WTC11 (cell line): ENCODE data around the gene HOXA2. TPM values are rescaled to one million over a fixed set of nuclear protein-coding genes. Genes with fewer than 3 reads are reported as not detected.

Experiments
- ATAC-seq: fragments of 200-7000 bp; cut with Tn5 transposase; 2 replicates; pipeline ENCODE4 v1.10.0; 2021; ENCODE audit warnings: mild to moderate bottlenecking, moderate library complexity
- CTCF ChIA-PET: fragments of 300-600 bp; sonication (Branson Sonifier 250); formaldehyde crosslinking; loops from one replicate; lab custom pipeline; 2021; ENCODE audit warnings: antibody characterized with exemption; lab: Charles Lee
- POLR2A ChIA-PET: fragments of 350-600 bp; sonication (Branson Sonifier 250); formaldehyde crosslinking; loops from one replicate; lab custom pipeline; 2021; ENCODE audit warnings: antibody characterized with exemption; lab: Charles Lee
- DNase-seq: peaks from one replicate; pipeline ENCODE4 v3.0.0; 2021; ENCODE audit warnings: low spot score
- H3K27ac Mint-ChIP-seq: 2 replicates; pipeline ENCODE4 v1.8.0; 2021; ENCODE audit warnings: mixed read lengths
- H3K27me3 Mint-ChIP-seq: 2 replicates; pipeline ENCODE4 v1.8.0; 2021; ENCODE audit warnings: low read depth, mild to moderate bottlenecking, moderate library complexity, mixed read lengths
- H3K36me3 Mint-ChIP-seq: 2 replicates; pipeline ENCODE4 v1.8.0; 2021; ENCODE audit warnings: mixed read lengths
- H3K4me1 Mint-ChIP-seq: 2 replicates; pipeline ENCODE4 v1.8.0; 2022; ENCODE audit warnings: mixed read lengths
- H3K4me3 Mint-ChIP-seq: 2 replicates; pipeline ENCODE4 v1.8.0; 2021; ENCODE audit warnings: mild to moderate bottlenecking, moderate library complexity, mixed read lengths
- H3K9me3 Mint-ChIP-seq: 2 replicates; pipeline ENCODE4 v1.8.0; 2021; ENCODE audit warnings: mixed read lengths
- CDX4 ChIP-seq: fragments of 250-450 bp; sonication (Bioruptor Pico); IDR thresholded peaks from 2 replicates; pipeline ENCODE4 v1.9.0; 2021; ENCODE audit warnings: moderate library complexity, mild to moderate bottlenecking, inconsistent platforms, borderline replicate concordance
- ERG ChIP-seq: fragments of 250-450 bp; sonication (Bioruptor Pico); IDR thresholded peaks from 2 replicates; pipeline ENCODE4 v1.8.0; 2021; ENCODE audit warnings: mild to moderate bottlenecking
- HMGA2 ChIP-seq: fragments of 250-450 bp; sonication (Bioruptor Pico); IDR thresholded peaks from 2 replicates; pipeline ENCODE4 v1.4.0; 2021; ENCODE audit warnings: mild to moderate bottlenecking, moderate library complexity
- NR1H2 ChIP-seq: sonication (generic); formaldehyde crosslinking; IDR thresholded peaks from 2 replicates; pipeline ENCODE4 v1.9.0; 2021; ENCODE audit warnings: mild to moderate bottlenecking, moderate library complexity, missing genetic modification reagents
- STAT6 ChIP-seq: sonication (generic); formaldehyde crosslinking; conservative IDR thresholded peaks from 2 replicates; pipeline ENCODE4 v1.8.1; 2023; ENCODE audit warnings: mild to moderate bottlenecking, low read depth, missing genetic modification reagents, moderate library complexity
- TCF7 ChIP-seq: sonication (generic); formaldehyde crosslinking; IDR thresholded peaks from 2 replicates; pipeline ENCODE4 v1.8.0; 2022; ENCODE audit warnings: mild to moderate bottlenecking, low read depth, missing genetic modification reagents, moderate library complexity
- TEAD1 ChIP-seq: sonication (generic); formaldehyde crosslinking; IDR thresholded peaks from 2 replicates; pipeline ENCODE4 v1.8.0; 2022; ENCODE audit warnings: mild to moderate bottlenecking, missing genetic modification reagents
- TEAD4 ChIP-seq: sonication (generic); formaldehyde crosslinking; IDR thresholded peaks from 2 replicates; pipeline ENCODE4 v1.8.0; 2022; ENCODE audit warnings: mild to moderate bottlenecking, missing genetic modification reagents
- ZNF263 ChIP-seq: sonication (generic); formaldehyde crosslinking; IDR thresholded peaks from 2 replicates; pipeline ENCODE4 v1.8.1; 2022; ENCODE audit warnings: low read depth, mild to moderate bottlenecking, moderate library complexity, missing genetic modification reagents
- ZNF396 ChIP-seq: fragments of 250-450 bp; sonication (Bioruptor Pico); IDR thresholded peaks from 2 replicates; pipeline ENCODE4 v1.8.0; 2021; ENCODE audit warnings: mild to moderate bottlenecking, moderate library complexity, borderline replicate concordance
- ZNF423 ChIP-seq: fragments of 250-450 bp; sonication (Bioruptor Pico); IDR thresholded peaks from 2 replicates; pipeline ENCODE4 v2.1.2; 2022; ENCODE audit warnings: mild to moderate bottlenecking, moderate library complexity
- ZNF425 ChIP-seq: fragments of 250-450 bp; sonication (Bioruptor Pico); conservative IDR thresholded peaks from 2 replicates; pipeline ENCODE4 v1.9.0; 2021; ENCODE audit warnings: mild to moderate bottlenecking
- total RNA-seq: library from RNA; stranded (reverse); gene quantifications from 3 replicates; pipeline ENCODE4 v1.2.3, GENCODE V29; 2021
- TF ChIP-seq, protein P1 (sequence below): sonication (generic); formaldehyde crosslinking; IDR thresholded peaks from 2 replicates; pipeline ENCODE4 v1.8.1; 2022; ENCODE audit warnings: low read depth, mild to moderate bottlenecking, moderate library complexity, missing genetic modification reagents, borderline replicate concordance
- TF ChIP-seq, protein P2 (sequence below): sonication (generic); formaldehyde crosslinking; IDR thresholded peaks from 2 replicates; pipeline ENCODE4 v1.8.0; 2023; ENCODE audit warnings: missing genetic modification reagents

The HOXA2 gene
- total RNA-seq, 1 experiment from 2014 or later: not detected

- Mint-ChIP-seq H3K4me3 (peak overlapping the region; percentile 63), H3K9me3 (no peaks in the 10 kb centered on the region), H3K27ac (no peak overlapping the region), H3K4me1 (peaks cover 27% of the 10 kb centered on the region), H3K27me3 (peaks cover 100% of the 10 kb centered on the region), H3K36me3 (no peaks in the 10 kb centered on the region; the same call in 1 of the 2 replicates)
- TF ChIP-seq ERG (CRISPR knock-in tag): no peak
- no peak for TF ChIP-seq ZNF263 (CRISPR knock-in tag)
- CTCF ChIA-PET: interaction anchor here (0.6 to 1.9 kb wide), 3 partner anchors 9 to 68 kb away, joined by 4 read pairs; no protein-coding TSS in a partner anchor
- no peak for DNase-seq
- POLR2A ChIA-PET: interaction anchor here (0.9 kb wide), 1 partner anchor 9 kb away, joined by 3 read pairs; no protein-coding TSS in a partner anchor
- no peak for ATAC-seq
Measured at GRCh38 chr7:27107391-27108381, 5.2 kb upstream of the HOXA2 start.

DNA sequence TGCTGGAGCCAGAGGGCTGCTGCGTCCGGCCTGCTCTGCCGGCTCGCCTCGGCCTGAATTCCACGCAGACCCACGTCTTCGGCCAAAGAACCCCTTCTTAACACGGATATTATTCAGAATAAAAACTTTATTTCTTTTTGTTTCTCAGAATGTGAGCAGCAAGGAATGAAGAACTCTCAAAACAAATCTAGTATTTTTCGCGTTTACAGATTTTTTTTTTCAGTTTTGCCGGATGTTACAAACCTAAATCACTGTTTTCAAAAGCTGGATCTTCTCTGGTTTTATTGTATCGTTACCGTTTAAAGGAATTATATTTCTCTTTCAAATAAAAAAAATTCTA lies 4.4 kb upstream of the HOXA2 start:
- no peaks in the 10 kb centered on the region for H3K9me3 Mint-ChIP-seq
- ChIA-PET CTCF (interaction anchor here (1.6 to 2.0 kb wide), 3 partner anchors 37 to 73 kb away, joined by 6 to 7 read pairs (median 7); partner anchors contain the start of gene HOXA5), POLR2A (no interaction called here)
- H3K27ac Mint-ChIP-seq: no peak overlapping the region
- peaks cover 27% of the 10 kb centered on the region for H3K4me1 Mint-ChIP-seq
- H3K36me3 Mint-ChIP-seq: no peaks in the 10 kb centered on the region; the same call in 1 of the 2 replicates
- DNase-seq: no peak
- H3K4me3 Mint-ChIP-seq: no peak overlapping the region
- no peak for ATAC-seq
- H3K27me3 Mint-ChIP-seq: peaks cover 100% of the 10 kb centered on the region
- TF ChIP-seq STAT6 (CRISPR knock-in tag): no peak

GRCh38 chr7:27106181-27106900 lies 3.9 kb upstream of the HOXA2 start:
- POLR2A ChIA-PET: no interaction called here

GRCh38 chr7:27105301-27106031 lies 3.0 kb upstream of the HOXA2 start:
- ATAC-seq (no peak), DNase-seq (no peak)
- peaks cover 100% of the 10 kb centered on the region for H3K27me3 Mint-ChIP-seq
- H3K4me1 Mint-ChIP-seq: peaks cover 37% of the 10 kb centered on the region
- ChIA-PET POLR2A (no interaction called here), CTCF (interaction anchor here (1.5 to 2.0 kb wide), 4 partner anchors 38 to 74 kb away, joined by 3 to 7 read pairs (median 6); partner anchors contain the start of gene HOXA5)
- no peaks in the 10 kb centered on the region for H3K9me3 Mint-ChIP-seq
- H3K4me3 Mint-ChIP-seq: no peak overlapping the region
- no peaks in the 10 kb centered on the region; the same call in 1 of the 2 replicates for H3K36me3 Mint-ChIP-seq
- H3K27ac Mint-ChIP-seq: no peak overlapping the region
- TF ChIP-seq TEAD1 (CRISPR knock-in tag): no peak
- no peak for TF ChIP-seq TEAD4 (CRISPR knock-in tag)
- no peak for TF ChIP-seq ZNF396 (CRISPR knock-in tag)
- no peak for TF ChIP-seq ZNF425 (CRISPR knock-in tag)
- TF ChIP-seq, protein P1, sequence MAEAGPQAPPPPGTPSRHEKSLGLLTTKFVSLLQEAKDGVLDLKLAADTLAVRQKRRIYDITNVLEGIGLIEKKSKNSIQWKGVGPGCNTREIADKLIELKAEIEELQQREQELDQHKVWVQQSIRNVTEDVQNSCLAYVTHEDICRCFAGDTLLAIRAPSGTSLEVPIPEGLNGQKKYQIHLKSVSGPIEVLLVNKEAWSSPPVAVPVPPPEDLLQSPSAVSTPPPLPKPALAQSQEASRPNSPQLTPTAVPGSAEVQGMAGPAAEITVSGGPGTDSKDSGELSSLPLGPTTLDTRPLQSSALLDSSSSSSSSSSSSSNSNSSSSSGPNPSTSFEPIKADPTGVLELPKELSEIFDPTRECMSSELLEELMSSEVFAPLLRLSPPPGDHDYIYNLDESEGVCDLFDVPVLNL (CRISPR knock-in tag): no peak
- no peak for TF ChIP-seq CDX4 (CRISPR knock-in tag)
- TF ChIP-seq, protein P2, sequence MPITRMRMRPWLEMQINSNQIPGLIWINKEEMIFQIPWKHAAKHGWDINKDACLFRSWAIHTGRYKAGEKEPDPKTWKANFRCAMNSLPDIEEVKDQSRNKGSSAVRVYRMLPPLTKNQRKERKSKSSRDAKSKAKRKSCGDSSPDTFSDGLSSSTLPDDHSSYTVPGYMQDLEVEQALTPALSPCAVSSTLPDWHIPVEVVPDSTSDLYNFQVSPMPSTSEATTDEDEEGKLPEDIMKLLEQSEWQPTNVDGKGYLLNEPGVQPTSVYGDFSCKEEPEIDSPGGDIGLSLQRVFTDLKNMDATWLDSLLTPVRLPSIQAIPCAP (CRISPR knock-in tag): no peak
- TF ChIP-seq HMGA2 (CRISPR knock-in tag): no peak
- TF ChIP-seq NR1H2 (CRISPR knock-in tag): no peak

More at GRCh38 chr7:27106181-27106900, 3.9 kb upstream of the HOXA2 start:
- H3K27ac Mint-ChIP-seq: no peak overlapping the region
- peaks cover 100% of the 10 kb centered on the region for H3K27me3 Mint-ChIP-seq
- DNase-seq (peak; percentile 73), ATAC-seq (peak; percentile 29)
- peaks cover 33% of the 10 kb centered on the region for H3K4me1 Mint-ChIP-seq
- H3K4me3 Mint-ChIP-seq: 0 out of 2 replicates have a peak overlapping the region, but pooled peaks have one; percentile 12
- no peaks in the 10 kb centered on the region; the same call in 1 of the 2 replicates for H3K36me3 Mint-ChIP-seq
- TF ChIP-seq ZNF423 (CRISPR knock-in tag) (peak; percentile 88), TCF7 (no peak)
- CTCF ChIA-PET: interaction anchor here (1.5 to 2.0 kb wide), 4 partner anchors 37 to 73 kb away, joined by 3 to 7 read pairs (median 6); partner anchors contain the start of gene HOXA5
- no peaks in the 10 kb centered on the region for H3K9me3 Mint-ChIP-seq
